Loucy (cell line): ENCODE data around the gene ZNF595.
A peak's percentile ranks its signal among the peaks of the same experiment; 100 is the strongest.
"Not testable (repeated sequence)": the region's sequence is repeated elsewhere in the genome, so short reads cannot be mapped to it uniquely, and the experiment has no call there.

ENCODE experiments used
- H2AFZ ChIP-seq: fragments of 200-600 bp; sonication (generic); 2 replicates; pipeline ENCODE4 v1.6.0; 2016; ENCODE audit warnings: antibody characterized with exemption, mild to moderate bottlenecking, low read length, moderate library complexity
- H3F3A ChIP-seq: fragments of 200-600 bp; 2 replicates; pipeline ENCODE4 v1.6.0; 2016; ENCODE audit warnings: antibody characterized with exemption, low read depth, mild to moderate bottlenecking
- H3K27me3 ChIP-seq: fragments of 200-600 bp; sonication (generic); 2 replicates; pipeline ENCODE4 v1.6.1; 2014; ENCODE audit warnings: low read length, mild to moderate bottlenecking; ENCODE audit not compliant: insufficient read depth, poor library complexity, severe bottlenecking
- H3K36me3 ChIP-seq: fragments of 200-600 bp; sonication (generic); 2 replicates; pipeline ENCODE4 v1.6.1; 2016; ENCODE audit warnings: low read length; ENCODE audit not compliant: insufficient read depth
- H3K4me1 ChIP-seq: fragments of 200-600 bp; sonication (generic); 2 replicates; pipeline ENCODE4 v1.5.1; 2014; ENCODE audit warnings: low read length, mild to moderate bottlenecking; ENCODE audit not compliant: insufficient read depth, poor library complexity, severe bottlenecking
- H3K4me2 ChIP-seq: fragments of 200-600 bp; sonication (generic); 2 replicates; pipeline ENCODE4 v1.6.0; 2014; ENCODE audit warnings: antibody characterized with exemption, low read length, low read depth, mild to moderate bottlenecking; ENCODE audit not compliant: poor library complexity, severe bottlenecking
- H3K4me3 ChIP-seq: fragments of 200-600 bp; sonication (generic); 2 replicates; pipeline ENCODE4 v1.5.1; 2014; ENCODE audit warnings: low read length, mild to moderate bottlenecking, mixed read lengths; ENCODE audit not compliant: poor library complexity, severe bottlenecking
- H3K79me2 ChIP-seq: fragments of 200-600 bp; sonication (generic); 2 replicates; pipeline ENCODE4 v1.6.1; 2014; ENCODE audit warnings: low read length; ENCODE audit not compliant: insufficient read depth
- H3K9ac ChIP-seq: fragments of 200-600 bp; sonication (generic); 2 replicates; pipeline ENCODE4 v1.6.0; 2014; ENCODE audit warnings: mild to moderate bottlenecking, low read depth, low read length, moderate library complexity; ENCODE audit not compliant: poor library complexity, severe bottlenecking
- H3K9me2 ChIP-seq: fragments of 200-600 bp; sonication (generic); replicated peaks from 2 replicates; pipeline ENCODE4 v1.6.1; 2016; ENCODE audit warnings: low read depth, low read length, mixed read lengths
- H3K9me3 ChIP-seq: fragments of 200-600 bp; sonication (generic); 2 replicates; pipeline ENCODE4 v1.6.1; 2014; ENCODE audit warnings: mild to moderate bottlenecking, antibody characterized with exemption, low read length, low read depth; ENCODE audit not compliant: insufficient read depth
- H4K20me1 ChIP-seq: fragments of 200-600 bp; sonication (generic); 2 replicates; pipeline ENCODE4 v1.6.0; 2014; ENCODE audit warnings: antibody characterized with exemption, low read length, mild to moderate bottlenecking; ENCODE audit not compliant: insufficient read depth, poor library complexity, severe bottlenecking
- TF ChIP-seq, protein P1 (sequence below): fragments of 200-600 bp; sonication (generic); conservative IDR thresholded peaks from 2 replicates; pipeline ENCODE4 v1.5.1; 2014; ENCODE audit warnings: mild to moderate bottlenecking, antibody characterized with exemption, low read length

The ZNF595 gene

DNA sequence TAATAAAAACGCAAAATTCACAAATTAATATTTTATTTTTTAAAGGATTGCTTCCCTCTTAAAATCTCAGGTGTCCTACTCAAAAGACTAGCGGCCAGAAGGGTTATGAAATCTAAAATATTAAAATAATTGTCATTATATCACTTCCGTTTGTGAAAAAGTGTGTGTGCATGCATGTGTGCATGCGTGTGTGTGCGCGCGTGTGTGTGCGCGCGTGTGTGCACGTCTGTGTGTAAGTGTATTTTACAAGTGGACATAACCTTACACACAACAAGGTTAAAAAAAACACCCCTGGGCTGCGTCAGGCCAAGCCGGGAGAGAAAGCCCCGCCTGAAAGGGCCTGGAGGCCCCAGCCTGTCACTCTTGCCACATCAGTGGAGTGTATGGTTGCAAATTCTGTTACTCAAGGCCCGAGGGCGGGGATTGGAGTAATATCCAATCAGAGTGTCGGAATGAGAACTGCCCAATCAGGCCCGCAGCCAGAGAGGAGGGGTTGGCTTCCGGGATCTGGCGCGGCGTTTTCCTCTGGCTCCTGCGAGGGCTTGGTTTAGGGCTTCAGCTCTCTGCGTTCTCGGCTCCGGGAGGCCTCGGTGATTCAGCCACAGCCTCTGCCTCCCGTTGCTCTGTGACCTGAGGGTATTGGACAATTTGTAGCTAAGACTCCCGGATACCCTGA is at the start of gene ZNF595:
ZNF595 (plus strand) TSS at position 518 of the 676 bp plus-strand sequence. CDS start 168 bp downstream, outside the sequence.
- H4K20me1 ChIP-seq, H3K4me2 ChIP-seq, H3F3A ChIP-seq, H3K9ac ChIP-seq, H3K36me3 ChIP-seq, H3K4me3 ChIP-seq, H2AFZ ChIP-seq, H3K9me3 ChIP-seq, H3K27me3 ChIP-seq, H3K9me2 ChIP-seq: not testable (repeated sequence)
- Histone ChIP-seq H3K79me2 (peaks cover 13% of the 10 kb centered on the region), H3K4me1 (peaks cover 27% of the 10 kb centered on the region)

DNA sequence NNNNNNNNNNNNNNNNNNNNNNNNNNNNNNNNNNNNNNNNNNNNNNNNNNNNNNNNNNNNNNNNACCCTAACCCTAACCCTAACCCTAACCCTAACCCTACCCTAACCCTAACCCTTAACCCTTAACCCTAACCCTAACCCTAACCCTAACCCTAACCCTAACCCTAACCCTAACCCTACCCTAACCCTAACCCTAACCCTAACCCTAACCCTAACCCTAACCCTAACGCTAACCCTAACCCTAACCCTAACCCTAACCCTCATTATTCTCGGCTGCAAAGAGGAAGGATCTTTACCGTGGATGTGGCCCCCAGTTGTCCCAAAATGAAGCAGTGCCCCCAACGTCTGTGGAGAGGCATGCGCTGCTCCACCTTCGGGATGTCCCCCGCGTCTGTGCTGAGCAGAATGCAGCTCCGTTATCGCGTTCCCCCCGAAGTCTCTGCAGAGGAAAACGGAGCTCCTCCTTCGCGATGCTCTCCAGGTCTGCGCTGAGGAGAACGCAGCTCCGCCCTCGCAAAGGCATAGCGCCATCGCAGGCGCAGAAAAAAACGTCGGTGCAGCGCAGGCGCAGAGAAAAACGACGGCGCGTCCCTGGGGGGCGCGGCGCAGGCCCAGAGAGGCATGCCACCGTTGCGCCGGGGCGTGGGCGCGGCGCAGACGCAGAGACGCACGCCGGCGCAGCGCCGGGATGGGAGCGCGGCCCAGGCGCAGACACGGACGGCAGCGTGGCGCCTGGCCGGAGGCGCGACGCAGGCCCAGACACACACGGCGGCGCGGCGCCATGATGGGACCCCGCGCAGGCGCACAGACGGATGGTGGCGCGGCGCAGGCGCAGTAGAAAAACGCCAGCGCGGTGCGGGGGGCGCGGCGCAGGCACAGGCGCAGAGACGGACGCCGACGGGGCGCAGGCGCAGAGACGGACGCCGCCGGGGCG is 42.9 kb upstream of the ZNF595 start:
- not testable (repeated sequence) for H3K27me3 ChIP-seq, H3K4me1 ChIP-seq, H2AFZ ChIP-seq, H3K4me3 ChIP-seq, H3K4me2 ChIP-seq, H3K9me2 ChIP-seq, H3K36me3 ChIP-seq, H3K9ac ChIP-seq, H4K20me1 ChIP-seq, H3K9me3 ChIP-seq, H3F3A ChIP-seq, H3K79me2 ChIP-seq

DNA sequence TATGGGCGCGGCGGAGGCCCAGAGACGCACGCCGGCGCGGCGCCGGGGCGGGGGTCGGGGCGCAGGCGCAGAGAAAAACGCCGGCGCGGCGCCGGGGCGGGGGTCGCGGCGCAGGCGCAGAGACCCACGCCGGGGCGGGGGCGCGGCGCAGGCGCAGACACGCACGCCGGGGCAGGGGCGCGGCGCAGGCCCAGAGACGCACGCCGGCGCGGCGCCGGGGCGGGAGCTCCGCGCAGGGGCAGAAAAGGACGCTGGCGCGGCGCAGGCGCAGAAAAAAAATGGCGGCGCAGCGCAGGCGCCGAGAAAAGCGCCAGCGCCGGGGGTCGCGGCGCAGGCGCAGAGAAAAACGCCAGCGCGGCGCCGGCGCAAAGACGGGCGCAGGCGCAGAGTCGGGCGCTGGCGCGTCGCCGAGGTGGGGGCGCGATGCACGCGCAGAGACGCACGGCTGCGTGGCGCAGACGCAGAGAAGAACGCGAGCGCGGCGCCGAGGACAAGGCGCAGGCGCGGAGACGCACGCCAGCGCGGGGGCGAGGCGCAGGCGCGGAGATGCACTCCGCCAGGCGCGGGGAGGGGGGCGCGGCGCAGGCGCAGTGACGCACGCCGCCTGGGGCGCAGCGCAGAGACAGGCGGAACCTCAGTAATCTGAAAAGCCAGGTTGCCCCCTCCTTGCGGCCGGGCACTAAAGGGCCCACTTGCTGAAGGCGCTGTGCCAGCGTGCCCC is 41.9 kb upstream of the ZNF595 start:
- not testable (repeated sequence) for H3K4me3 ChIP-seq, H4K20me1 ChIP-seq, H3K79me2 ChIP-seq, H2AFZ ChIP-seq, H3K9me3 ChIP-seq, H3K4me1 ChIP-seq, H3K9ac ChIP-seq, H3F3A ChIP-seq, H3K27me3 ChIP-seq, H3K9me2 ChIP-seq, H3K4me2 ChIP-seq, H3K36me3 ChIP-seq

DNA sequence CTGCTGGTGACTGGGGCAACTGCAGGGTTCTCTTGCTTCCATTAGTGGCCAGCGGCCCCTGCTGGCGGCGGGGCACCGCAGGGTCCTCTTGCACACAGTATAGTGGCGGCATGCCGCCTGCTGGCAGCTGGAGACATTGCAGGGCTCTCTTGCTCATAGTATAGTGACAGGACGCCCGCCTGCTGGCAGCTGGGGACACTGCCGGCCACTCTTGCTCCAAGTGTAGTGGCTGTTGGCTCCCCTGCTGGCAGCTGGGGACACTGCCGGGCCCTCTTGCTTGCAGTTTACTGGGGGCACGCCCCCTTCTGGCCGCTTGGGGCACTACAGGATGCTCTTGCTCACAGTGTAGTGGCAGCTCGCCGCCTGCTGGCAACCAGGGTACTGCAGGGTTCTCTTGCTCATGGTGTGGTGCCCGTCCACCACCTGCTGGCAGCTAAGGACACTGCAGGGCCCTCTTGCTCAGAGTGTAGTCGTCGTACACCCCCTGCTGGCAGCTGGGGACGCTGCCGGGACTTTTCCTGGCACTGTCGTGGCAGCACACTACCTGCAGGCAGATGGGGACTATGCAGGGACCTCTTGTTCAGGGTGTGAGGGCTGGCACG is 41.2 kb upstream of the ZNF595 start:
- H2AFZ ChIP-seq, H3K4me1 ChIP-seq, H3K9me2 ChIP-seq, H3K27me3 ChIP-seq, H3K9ac ChIP-seq, H3K79me2 ChIP-seq, H3K36me3 ChIP-seq, H3K4me2 ChIP-seq, H4K20me1 ChIP-seq, H3F3A ChIP-seq, H3K4me3 ChIP-seq, H3K9me3 ChIP-seq: not testable (repeated sequence)
- TF ChIP-seq, protein P1, sequence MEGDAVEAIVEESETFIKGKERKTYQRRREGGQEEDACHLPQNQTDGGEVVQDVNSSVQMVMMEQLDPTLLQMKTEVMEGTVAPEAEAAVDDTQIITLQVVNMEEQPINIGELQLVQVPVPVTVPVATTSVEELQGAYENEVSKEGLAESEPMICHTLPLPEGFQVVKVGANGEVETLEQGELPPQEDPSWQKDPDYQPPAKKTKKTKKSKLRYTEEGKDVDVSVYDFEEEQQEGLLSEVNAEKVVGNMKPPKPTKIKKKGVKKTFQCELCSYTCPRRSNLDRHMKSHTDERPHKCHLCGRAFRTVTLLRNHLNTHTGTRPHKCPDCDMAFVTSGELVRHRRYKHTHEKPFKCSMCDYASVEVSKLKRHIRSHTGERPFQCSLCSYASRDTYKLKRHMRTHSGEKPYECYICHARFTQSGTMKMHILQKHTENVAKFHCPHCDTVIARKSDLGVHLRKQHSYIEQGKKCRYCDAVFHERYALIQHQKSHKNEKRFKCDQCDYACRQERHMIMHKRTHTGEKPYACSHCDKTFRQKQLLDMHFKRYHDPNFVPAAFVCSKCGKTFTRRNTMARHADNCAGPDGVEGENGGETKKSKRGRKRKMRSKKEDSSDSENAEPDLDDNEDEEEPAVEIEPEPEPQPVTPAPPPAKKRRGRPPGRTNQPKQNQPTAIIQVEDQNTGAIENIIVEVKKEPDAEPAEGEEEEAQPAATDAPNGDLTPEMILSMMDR = peak; percentile 58

DNA sequence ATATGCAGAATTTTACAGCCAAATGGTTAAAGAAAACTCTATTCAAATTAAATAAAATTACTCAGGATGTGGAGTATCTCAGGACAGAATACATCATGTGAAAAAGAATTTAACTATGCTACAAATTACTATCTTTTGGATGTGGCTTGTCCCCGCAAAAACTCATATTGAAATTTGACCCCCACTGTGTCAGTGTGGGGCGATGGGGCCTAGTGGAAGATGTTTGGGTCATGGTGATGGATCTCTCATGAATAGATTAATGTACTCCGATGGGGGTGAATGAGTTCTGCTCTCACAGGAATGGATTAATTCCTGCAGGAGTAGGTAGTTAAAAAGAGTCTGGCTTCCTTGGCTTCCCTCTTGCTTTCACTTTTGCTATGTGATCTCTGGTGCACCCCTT is 35.0 kb upstream of the ZNF595 start:
- not testable (repeated sequence) for H2AFZ ChIP-seq, H3F3A ChIP-seq, H3K27me3 ChIP-seq, H3K79me2 ChIP-seq, H3K36me3 ChIP-seq, H3K9me2 ChIP-seq, H4K20me1 ChIP-seq, H3K9me3 ChIP-seq
- Histone ChIP-seq H3K4me2 (peak overlapping the region; percentile 72), H3K4me3 (peak overlapping the region; percentile 16), H3K9ac (peak overlapping the region; percentile 69), H3K4me1 (peaks cover 14% of the 10 kb centered on the region)

DNA sequence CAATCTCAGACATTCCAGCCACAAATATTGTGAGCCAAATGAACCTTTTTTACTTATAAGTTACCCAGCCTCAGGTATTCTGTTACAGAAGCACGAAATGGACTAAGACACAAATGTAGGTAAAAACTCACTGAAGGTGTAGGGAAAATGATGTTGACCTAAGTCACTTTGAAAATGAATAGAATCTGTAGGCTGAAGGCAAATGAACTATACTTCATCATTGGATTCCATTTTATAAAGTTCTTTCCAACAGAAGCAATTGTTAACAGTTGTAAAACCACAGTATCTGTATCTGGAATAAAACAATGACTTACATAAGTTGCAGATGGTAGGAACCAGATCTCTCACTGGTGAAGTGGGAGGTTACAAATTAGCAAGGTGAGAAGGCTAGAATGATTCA is 34.5 kb upstream of the ZNF595 start:
- not testable (repeated sequence) for H4K20me1 ChIP-seq, H3K9me3 ChIP-seq, H3K9me2 ChIP-seq, H3K79me2 ChIP-seq, H3F3A ChIP-seq, H2AFZ ChIP-seq, H3K27me3 ChIP-seq, H3K36me3 ChIP-seq
- H3K4me3 ChIP-seq = peak overlapping the region; percentile 16
- peak overlapping the region; percentile 69 for H3K9ac ChIP-seq
- H3K4me2 ChIP-seq = peak overlapping the region; percentile 72
- peaks cover 14% of the 10 kb centered on the region for H3K4me1 ChIP-seq
